OCI-LY1 (cell line): Measurements from ENCODE around the gene MEAK7.

Source experiments
- H2AFZ ChIP-seq: fragments of 200-600 bp; sonication (generic), shearing (Covaris generic); 2 replicates; pipeline ENCODE4 v1.6.0; 2014; ENCODE audit warnings: antibody characterized with exemption, mild to moderate bottlenecking, low read length
- H3F3A ChIP-seq: fragments of 200-600 bp; sonication (generic), shearing (Covaris generic); 2 replicates; pipeline ENCODE4 v1.6.0; 2014; ENCODE audit warnings: mild to moderate bottlenecking, antibody characterized with exemption, low read length, moderate library complexity; ENCODE audit not compliant: insufficient read depth
- H3K27ac ChIP-seq: fragments of 200-600 bp; sonication (generic); 2 replicates; pipeline ENCODE4 v1.5.1; 2014; ENCODE audit warnings: low read length, mixed run types, mild to moderate bottlenecking, low read depth; ENCODE audit not compliant: poor library complexity, severe bottlenecking
- H3K27me3 ChIP-seq: fragments of 200-600 bp; sonication (generic); 2 replicates; pipeline ENCODE4 v1.6.0; 2014; ENCODE audit warnings: antibody characterized with exemption, mild to moderate bottlenecking, low read length, moderate library complexity; ENCODE audit not compliant: insufficient read depth
- H3K36me3 ChIP-seq: fragments of 200-600 bp; sonication (generic); 2 replicates; pipeline ENCODE4 v1.6.1; 2014; ENCODE audit warnings: mild to moderate bottlenecking, antibody characterized with exemption, low read length, moderate library complexity, mixed read lengths; ENCODE audit not compliant: insufficient read depth
- H3K4me1 ChIP-seq: fragments of 200-600 bp; sonication (generic); 2 replicates; pipeline ENCODE4 v1.5.1; 2014; ENCODE audit warnings: mild to moderate bottlenecking, low read length, moderate library complexity; ENCODE audit not compliant: insufficient read depth, severe bottlenecking
- H3K4me2 ChIP-seq: fragments of 200-600 bp; sonication (generic), shearing (Covaris generic); 2 replicates; pipeline ENCODE4 v1.6.1; 2014; ENCODE audit warnings: low read length
- H3K4me3 ChIP-seq: fragments of 200-600 bp; sonication (generic); 2 replicates; pipeline ENCODE4 v1.5.1; 2014; ENCODE audit warnings: low read length, low read depth, mild to moderate bottlenecking, mixed read lengths; ENCODE audit not compliant: poor library complexity, severe bottlenecking
- H3K79me2 ChIP-seq: fragments of 200-600 bp; shearing (Covaris generic); 2 replicates; pipeline ENCODE4 v1.6.1; 2016; ENCODE audit warnings: mixed run types, low read length, mixed read lengths; ENCODE audit not compliant: insufficient read depth
- H3K9ac ChIP-seq: fragments of 200-600 bp; sonication (generic), shearing (Covaris generic); 2 replicates; pipeline ENCODE4 v1.6.1; 2014; ENCODE audit warnings: mild to moderate bottlenecking, low read length, mixed read lengths
- H3K9me2 ChIP-seq: fragments of 200-600 bp; sonication (generic), shearing (Covaris generic); 2 replicates; pipeline ENCODE4 v1.6.1; 2014; ENCODE audit warnings: low read depth, mild to moderate bottlenecking, low read length, mixed read lengths
- H3K9me3 ChIP-seq: fragments of 200-600 bp; shearing (Covaris generic); 2 replicates; pipeline ENCODE4 v1.6.1; 2014; ENCODE audit warnings: low read length, mixed read lengths
- H4K20me1 ChIP-seq: fragments of 200-600 bp; sonication (generic), shearing (Covaris generic); 2 replicates; pipeline ENCODE4 v1.6.0; 2016; ENCODE audit warnings: mild to moderate bottlenecking, low read length; ENCODE audit not compliant: insufficient read depth
- EZH2 ChIP-seq: fragments of 200-600 bp; sonication (generic), shearing (Covaris generic); IDR thresholded peaks from 2 replicates; pipeline ENCODE4 v1.8.0; 2017; ENCODE audit warnings: borderline replicate concordance, mixed run types, mild to moderate bottlenecking, antibody characterized with exemption, low read length, moderate library complexity, mixed read lengths
- TF ChIP-seq, protein P1 (sequence below): fragments of 200-600 bp; sonication (generic), shearing (Covaris generic); IDR thresholded peaks from 2 replicates; pipeline ENCODE4 v1.5.1; 2017; ENCODE audit warnings: mild to moderate bottlenecking, antibody characterized with exemption, low read length, moderate library complexity, mixed read lengths

MEAK7 gene

DNA sequence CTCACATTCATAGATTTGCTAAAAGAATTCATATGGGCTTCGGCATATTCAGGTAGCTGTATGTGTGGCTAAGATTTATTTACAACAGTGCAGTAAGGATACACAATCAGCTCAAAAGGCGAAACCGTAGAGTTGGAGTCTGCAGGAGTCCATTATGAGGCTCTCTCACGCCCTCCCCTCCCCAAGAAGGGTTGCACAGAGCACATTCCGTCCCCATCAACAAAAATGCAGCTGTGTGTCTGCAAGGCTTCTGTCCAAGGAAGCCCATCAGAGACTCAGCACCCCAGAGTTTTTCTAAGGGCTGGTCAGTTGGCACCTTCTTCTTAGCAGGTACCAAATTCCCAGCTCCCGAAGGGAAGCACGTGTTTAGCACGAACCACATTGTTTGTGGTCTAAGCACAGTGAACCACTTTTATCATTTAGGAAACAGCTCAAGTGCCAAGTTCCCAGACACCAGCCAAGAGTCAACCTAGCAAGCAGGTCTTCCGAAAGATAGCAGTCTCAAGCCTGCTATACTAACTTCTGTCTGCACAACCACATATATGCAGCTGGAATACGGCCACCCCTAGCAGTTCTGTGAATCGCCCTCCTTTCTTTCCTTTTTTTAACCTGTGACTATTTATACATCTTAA, 28.5 kb upstream of the MEAK7 start:
- Histone ChIP-seq H3K4me1 (no peaks in the 10 kb centered on the region), H3K9me3 (peaks cover 13% of the 10 kb centered on the region; the same call in 1 of the 2 replicates), H3K79me2 (no peaks in the 10 kb centered on the region), H3K27me3 (peaks cover 32% of the 10 kb centered on the region), H3K4me2 (no peak overlapping the region), H3K27ac (no peak overlapping the region), H3K4me3 (no peak overlapping the region), H2AFZ (no peak overlapping the region), H4K20me1 (no peaks in the 10 kb centered on the region), H3K9me2 (no peaks in the 10 kb centered on the region), H3K9ac (no peak overlapping the region), H3F3A (no peaks in the 10 kb centered on the region), H3K36me3 (no peaks in the 10 kb centered on the region; the same call in 1 of the 2 replicates)
- TF ChIP-seq, protein P1, sequence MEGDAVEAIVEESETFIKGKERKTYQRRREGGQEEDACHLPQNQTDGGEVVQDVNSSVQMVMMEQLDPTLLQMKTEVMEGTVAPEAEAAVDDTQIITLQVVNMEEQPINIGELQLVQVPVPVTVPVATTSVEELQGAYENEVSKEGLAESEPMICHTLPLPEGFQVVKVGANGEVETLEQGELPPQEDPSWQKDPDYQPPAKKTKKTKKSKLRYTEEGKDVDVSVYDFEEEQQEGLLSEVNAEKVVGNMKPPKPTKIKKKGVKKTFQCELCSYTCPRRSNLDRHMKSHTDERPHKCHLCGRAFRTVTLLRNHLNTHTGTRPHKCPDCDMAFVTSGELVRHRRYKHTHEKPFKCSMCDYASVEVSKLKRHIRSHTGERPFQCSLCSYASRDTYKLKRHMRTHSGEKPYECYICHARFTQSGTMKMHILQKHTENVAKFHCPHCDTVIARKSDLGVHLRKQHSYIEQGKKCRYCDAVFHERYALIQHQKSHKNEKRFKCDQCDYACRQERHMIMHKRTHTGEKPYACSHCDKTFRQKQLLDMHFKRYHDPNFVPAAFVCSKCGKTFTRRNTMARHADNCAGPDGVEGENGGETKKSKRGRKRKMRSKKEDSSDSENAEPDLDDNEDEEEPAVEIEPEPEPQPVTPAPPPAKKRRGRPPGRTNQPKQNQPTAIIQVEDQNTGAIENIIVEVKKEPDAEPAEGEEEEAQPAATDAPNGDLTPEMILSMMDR = no peak
- TF ChIP-seq EZH2 = no peak

DNA sequence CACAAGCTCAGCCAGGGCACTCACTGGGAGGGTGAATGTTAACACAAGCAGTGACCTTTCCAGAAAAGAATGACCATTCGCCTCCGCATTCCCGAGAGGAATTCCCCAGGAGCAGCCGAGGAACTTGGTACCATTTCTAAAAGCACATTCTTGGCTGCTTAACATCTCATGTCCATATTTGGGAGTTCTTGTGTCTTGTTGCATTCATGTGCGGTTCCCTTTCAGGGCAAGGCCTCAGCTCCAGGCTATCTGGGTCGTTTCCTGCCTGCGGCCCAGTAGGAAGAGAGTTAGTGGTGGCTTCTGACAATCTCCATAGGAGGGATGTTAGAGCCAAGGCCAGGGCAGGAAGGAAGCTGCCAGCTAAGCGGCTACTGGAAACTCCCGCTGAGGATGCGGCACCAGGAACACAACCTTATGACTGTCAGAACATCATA, 27.8 kb upstream of the MEAK7 start:
- H3F3A ChIP-seq = no peaks in the 10 kb centered on the region
- H3K27me3 ChIP-seq = peaks cover 32% of the 10 kb centered on the region
- H3K9me3 ChIP-seq = peaks cover 13% of the 10 kb centered on the region; the same call in 1 of the 2 replicates
- TF ChIP-seq, protein P1 = no peak
- no peak for TF ChIP-seq EZH2
- no peak overlapping the region for H3K4me3 ChIP-seq
- H4K20me1 ChIP-seq = no peaks in the 10 kb centered on the region
- H3K27ac ChIP-seq = no peak overlapping the region
- H3K79me2 ChIP-seq = no peaks in the 10 kb centered on the region
- no peaks in the 10 kb centered on the region for H3K4me1 ChIP-seq
- no peak overlapping the region for H2AFZ ChIP-seq
- no peak overlapping the region for H3K9ac ChIP-seq
- no peaks in the 10 kb centered on the region for H3K9me2 ChIP-seq
- no peaks in the 10 kb centered on the region; the same call in 1 of the 2 replicates for H3K36me3 ChIP-seq
- no peak overlapping the region for H3K4me2 ChIP-seq

DNA sequence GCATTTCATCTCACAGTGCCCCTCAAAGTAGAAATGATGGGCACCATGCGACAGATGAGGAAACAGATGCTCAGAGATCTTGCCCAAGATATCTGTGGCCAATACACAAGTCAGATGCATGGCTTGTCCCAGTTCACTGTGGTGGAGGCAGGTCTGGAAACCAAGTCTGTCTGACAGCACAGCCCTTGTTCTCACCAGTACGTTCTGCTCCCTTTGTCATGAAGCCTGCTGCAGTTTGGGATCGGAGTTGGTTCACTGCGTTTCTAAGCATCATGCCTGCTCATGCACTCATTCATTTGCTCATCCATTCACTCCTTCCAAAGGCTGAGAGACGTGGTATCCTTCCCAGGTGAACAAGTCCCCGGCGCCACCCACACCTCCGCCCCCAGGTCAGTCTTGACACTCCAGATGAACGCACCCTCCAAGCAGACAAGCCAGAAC, 27.2 kb upstream of the MEAK7 start:
- no peak overlapping the region for H3K4me2 ChIP-seq
- H3K27me3 ChIP-seq = peaks cover 32% of the 10 kb centered on the region
- no peaks in the 10 kb centered on the region for H3K79me2 ChIP-seq
- no peaks in the 10 kb centered on the region for H3K9me2 ChIP-seq
- H3F3A ChIP-seq = no peaks in the 10 kb centered on the region
- no peak overlapping the region for H3K27ac ChIP-seq
- TF ChIP-seq, protein P1 = no peak
- H3K36me3 ChIP-seq = no peaks in the 10 kb centered on the region; the same call in 1 of the 2 replicates
- no peak overlapping the region for H3K9ac ChIP-seq
- no peak overlapping the region for H2AFZ ChIP-seq
- H4K20me1 ChIP-seq = no peaks in the 10 kb centered on the region
- H3K9me3 ChIP-seq = peaks cover 13% of the 10 kb centered on the region; the same call in 1 of the 2 replicates
- H3K4me1 ChIP-seq = no peaks in the 10 kb centered on the region
- no peak overlapping the region for H3K4me3 ChIP-seq
